Measurements from ENCODE around the gene FBLN5. TPM values are rescaled to one million over a fixed set of nuclear protein-coding genes. Genes with fewer than 3 reads are reported as not detected.

FBLN5 gene
- total RNA-seq, 3 donors from 2014 or later, result 81.8 to 171 (median 83.2) TPM

DNA sequence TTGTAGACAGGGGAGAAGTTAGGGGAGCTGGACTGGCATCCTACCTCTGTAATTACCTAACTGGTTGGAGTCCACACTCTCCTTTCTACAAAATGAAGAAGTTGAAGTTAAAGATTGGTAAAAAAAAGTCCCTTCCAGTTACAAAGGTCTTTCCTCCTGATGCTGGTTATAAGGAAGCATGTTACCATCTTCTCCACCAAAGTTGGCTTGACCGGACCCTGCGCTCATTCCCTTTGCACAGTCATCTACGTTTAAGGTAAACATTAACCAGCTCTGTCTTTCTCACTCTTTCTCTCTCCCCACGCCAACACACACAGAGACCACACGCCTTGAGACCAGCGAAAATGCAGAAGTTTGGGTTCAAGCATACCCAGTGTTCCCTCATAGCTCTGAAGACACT lies 11.9 kb downstream of the FBLN5 start:
- Histone ChIP-seq H3K4me1 (no peaks in the 10 kb centered on the region), H3K36me3 (no peaks in the 10 kb centered on the region), H3K27ac (no peak overlapping the region), H3K9me3 (no peaks in the 10 kb centered on the region), H3K27me3 (no peaks in the 10 kb centered on the region), H3K4me3 (no peak overlapping the region)
- no peak for TF ChIP-seq POLR2AphosphoS5 (IDR thresholded peaks at IDR 0.05)
- TF ChIP-seq POLR2A (IDR thresholded peaks at IDR 0.05), result no peak
- TF ChIP-seq, protein P1, sequence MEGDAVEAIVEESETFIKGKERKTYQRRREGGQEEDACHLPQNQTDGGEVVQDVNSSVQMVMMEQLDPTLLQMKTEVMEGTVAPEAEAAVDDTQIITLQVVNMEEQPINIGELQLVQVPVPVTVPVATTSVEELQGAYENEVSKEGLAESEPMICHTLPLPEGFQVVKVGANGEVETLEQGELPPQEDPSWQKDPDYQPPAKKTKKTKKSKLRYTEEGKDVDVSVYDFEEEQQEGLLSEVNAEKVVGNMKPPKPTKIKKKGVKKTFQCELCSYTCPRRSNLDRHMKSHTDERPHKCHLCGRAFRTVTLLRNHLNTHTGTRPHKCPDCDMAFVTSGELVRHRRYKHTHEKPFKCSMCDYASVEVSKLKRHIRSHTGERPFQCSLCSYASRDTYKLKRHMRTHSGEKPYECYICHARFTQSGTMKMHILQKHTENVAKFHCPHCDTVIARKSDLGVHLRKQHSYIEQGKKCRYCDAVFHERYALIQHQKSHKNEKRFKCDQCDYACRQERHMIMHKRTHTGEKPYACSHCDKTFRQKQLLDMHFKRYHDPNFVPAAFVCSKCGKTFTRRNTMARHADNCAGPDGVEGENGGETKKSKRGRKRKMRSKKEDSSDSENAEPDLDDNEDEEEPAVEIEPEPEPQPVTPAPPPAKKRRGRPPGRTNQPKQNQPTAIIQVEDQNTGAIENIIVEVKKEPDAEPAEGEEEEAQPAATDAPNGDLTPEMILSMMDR (IDR thresholded peaks at IDR 0.05), result no peak
- intact Hi-C loops (cut with DNase I; ENCODE audit: low total_unique reads), result no loop called here
- no peak for DNase-seq (ENCODE audit: low spot score in 2 of 2)

DNA sequence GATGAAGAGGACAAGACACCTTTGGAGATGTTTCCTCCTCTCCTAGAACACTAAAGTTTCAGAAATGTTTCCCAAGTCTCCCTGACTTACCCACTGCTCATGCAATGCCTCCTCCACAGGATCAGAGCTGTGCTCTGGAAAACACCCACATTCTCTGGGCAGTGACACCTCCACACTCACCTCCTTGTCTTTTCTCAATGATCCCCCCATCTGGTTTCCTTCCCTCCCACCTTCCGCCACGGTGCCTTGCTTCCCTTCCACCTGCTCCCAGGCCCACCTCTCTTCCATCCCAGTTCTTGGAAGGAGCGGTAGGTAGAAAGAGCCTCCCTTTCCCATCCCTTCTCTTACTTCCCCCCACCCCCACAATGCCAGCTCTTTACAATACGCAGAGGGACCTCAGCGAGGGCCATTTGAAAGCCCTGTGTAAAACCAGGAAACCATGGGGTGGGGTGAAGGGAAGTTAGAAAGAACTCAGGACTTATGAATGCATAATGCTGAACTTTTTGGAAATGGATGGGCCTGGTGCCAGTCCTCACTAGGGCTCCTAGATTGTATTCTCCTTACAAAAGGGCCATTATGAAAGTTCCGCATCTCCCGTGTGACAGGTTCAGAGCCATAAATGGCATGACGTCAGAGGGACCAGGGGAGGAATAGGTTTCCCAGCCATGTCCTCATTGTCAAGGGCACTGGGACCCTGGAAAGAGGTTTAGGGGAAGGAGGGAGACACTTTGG lies 12.8 kb downstream of the FBLN5 start:
- no peaks in the 10 kb centered on the region for H3K27me3 ChIP-seq
- no peaks in the 10 kb centered on the region for H3K4me1 ChIP-seq
- DNase-seq (ENCODE audit: low spot score in 2 of 2), result no peak
- H3K36me3 ChIP-seq, result no peaks in the 10 kb centered on the region
- no peak overlapping the region for H3K4me3 ChIP-seq
- no peak for TF ChIP-seq POLR2AphosphoS5 (IDR thresholded peaks at IDR 0.05)
- TF ChIP-seq POLR2A (IDR thresholded peaks at IDR 0.05), result no peak
- TF ChIP-seq, protein P1 (IDR thresholded peaks at IDR 0.05), result no peak
- H3K27ac ChIP-seq, result no peak overlapping the region
- no peaks in the 10 kb centered on the region for H3K9me3 ChIP-seq
- intact Hi-C loops (cut with DNase I; ENCODE audit: low total_unique reads), result no loop called here

DNA sequence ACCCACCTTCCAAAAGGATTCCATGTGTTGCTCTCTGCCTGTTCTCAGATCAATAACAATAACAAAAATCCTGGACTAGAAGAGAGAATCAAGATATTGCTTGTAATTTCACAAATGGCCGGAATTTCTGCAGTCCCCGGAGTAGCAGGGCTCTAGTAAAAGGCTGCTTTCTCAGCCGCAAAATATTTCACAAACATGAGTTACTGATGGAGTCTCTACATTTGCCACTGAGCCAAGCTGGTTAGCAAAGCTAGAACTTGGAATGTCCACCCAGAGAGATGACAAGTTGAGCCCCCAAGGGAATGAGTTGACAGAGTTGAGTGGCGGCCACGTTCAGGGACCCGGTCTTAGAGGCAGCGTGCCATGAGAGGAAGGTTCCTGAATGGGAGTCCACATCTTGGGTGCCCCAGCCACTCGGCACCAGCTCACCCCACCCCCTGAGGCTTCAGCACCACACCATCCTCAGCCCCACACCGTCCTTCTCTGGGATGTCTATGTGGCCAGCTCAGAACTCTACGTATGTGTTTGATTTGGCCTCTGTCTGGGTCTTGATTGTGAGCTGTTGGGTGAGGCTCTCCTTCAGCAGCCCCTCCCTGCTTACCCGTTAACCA lies 15.9 kb downstream of the FBLN5 start:
- H3K4me1 ChIP-seq, result no peaks in the 10 kb centered on the region
- H3K4me3 ChIP-seq, result no peak overlapping the region
- H3K27me3 ChIP-seq, result no peaks in the 10 kb centered on the region
- H3K9me3 ChIP-seq, result no peaks in the 10 kb centered on the region
- H3K27ac ChIP-seq, result peak overlapping the region in 1 of 2 donors; percentile 68
- intact Hi-C loops (cut with DNase I; ENCODE audit: low total_unique reads), result no loop called here
- no peaks in the 10 kb centered on the region for H3K36me3 ChIP-seq
- TF ChIP-seq POLR2AphosphoS5 (IDR thresholded peaks at IDR 0.05), result no peak
- TF ChIP-seq, protein P1 (IDR thresholded peaks at IDR 0.05), result no peak
- TF ChIP-seq POLR2A (IDR thresholded peaks at IDR 0.05), result no peak
- DNase-seq (ENCODE audit: low spot score in 2 of 2), result no peak

DNA sequence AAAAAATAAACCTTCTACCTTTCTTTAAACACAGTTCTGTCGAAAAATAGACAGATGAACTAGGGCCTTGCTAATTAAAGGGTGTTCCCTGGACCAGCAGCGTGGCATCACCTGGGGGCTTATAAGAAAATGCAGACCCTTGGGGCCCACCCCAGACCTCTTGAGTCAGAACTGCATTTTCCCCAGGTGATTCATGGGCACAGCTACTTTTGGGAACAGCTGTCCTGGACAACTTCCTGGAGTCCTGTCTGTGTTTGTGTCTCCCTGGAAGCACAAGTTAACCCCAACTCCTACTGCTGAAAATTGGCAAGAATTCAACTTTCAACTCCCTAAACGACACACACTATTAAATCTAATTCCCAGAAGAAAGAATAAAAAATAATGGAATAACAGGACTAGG lies 17.8 kb downstream of the FBLN5 start:
- no peak for DNase-seq (ENCODE audit: low spot score in 2 of 2)
- no peaks in the 10 kb centered on the region for H3K9me3 ChIP-seq
- H3K27me3 ChIP-seq, result no peaks in the 10 kb centered on the region
- H3K36me3 ChIP-seq, result no peaks in the 10 kb centered on the region
- H3K4me3 ChIP-seq, result no peak overlapping the region
- TF ChIP-seq POLR2AphosphoS5 (IDR thresholded peaks at IDR 0.05) (no peak), POLR2A (IDR thresholded peaks at IDR 0.05) (no peak)
- TF ChIP-seq, protein P1 (IDR thresholded peaks at IDR 0.05), result no peak
- no peak overlapping the region for H3K27ac ChIP-seq
- intact Hi-C loops (cut with DNase I; ENCODE audit: low total_unique reads), result no loop called here
- no peaks in the 10 kb centered on the region for H3K4me1 ChIP-seq

DNA sequence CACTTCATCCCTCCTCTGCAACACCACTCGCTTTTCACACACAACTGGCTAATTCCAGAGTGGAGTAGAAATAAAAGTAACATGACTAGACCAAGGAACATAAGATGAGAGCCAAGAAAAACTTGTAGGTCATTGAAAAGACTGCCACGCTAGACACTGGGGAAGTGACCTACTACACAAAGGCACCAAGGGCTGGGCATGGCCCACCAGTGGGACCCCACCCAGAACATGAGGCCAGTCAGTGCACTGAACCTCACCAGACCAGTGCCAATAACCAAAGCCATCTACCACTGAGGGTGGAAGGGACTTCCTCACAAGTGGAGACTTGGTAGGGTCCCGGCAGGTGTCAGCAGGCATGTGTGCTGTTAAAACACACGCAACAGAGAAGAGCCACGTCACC lies 19.7 kb downstream of the FBLN5 start:
- Histone ChIP-seq H3K27ac (peak overlapping the region in 1 of 2 donors; percentile 7), H3K4me1 (no peaks in the 10 kb centered on the region)

More for the DNA sequence above, 19.7 kb downstream of the FBLN5 start:
- TF ChIP-seq, protein P1 (IDR thresholded peaks at IDR 0.05), result no peak
- no peak for TF ChIP-seq POLR2A (IDR thresholded peaks at IDR 0.05)
- Histone ChIP-seq H3K4me3 (no peak overlapping the region), H3K36me3 (no peaks in the 10 kb centered on the region), H3K9me3 (no peaks in the 10 kb centered on the region), H3K27me3 (no peaks in the 10 kb centered on the region)
- no peak for DNase-seq (ENCODE audit: low spot score in 2 of 2)
- intact Hi-C loops (cut with DNase I; ENCODE audit: low total_unique reads), result no loop called here

Data from breast epithelium (tissue), 4 donors.